GM13976 (cell line): ENCODE data around the gene TPM1.

ENCODE experiments used
- DNase-seq: peaks from one replicate; pipeline ENCODE4 v3.0.0; 2012; ENCODE audit warnings: low spot score
- CTCF ChIP-seq: IDR thresholded peaks from 2 replicates; pipeline ENCODE4 v1.5.1; 2012; ENCODE audit warnings: borderline replicate concordance, mild to moderate bottlenecking; ENCODE audit not compliant: insufficient read depth; ENCODE audit errors: extremely low read depth, missing control alignments, control extremely low read depth
- in situ Hi-C: fragments of 300-500 bp; cut with MboI; formaldehyde crosslinking; loops from one replicate; pipeline ENCODE4 v1.12.0; 2022; ENCODE audit warnings: low sequenced_read_pairs, mixed read lengths, inconsistent platforms; ENCODE audit not compliant: unreplicated experiment

The TPM1 gene

GRCh38 chr15:63038926-63039673 lies 3.4 kb upstream of the TPM1 start:
- DNase-seq: no peak
- in situ Hi-C loops: no loop called here
- no peak for TF ChIP-seq CTCF

- TF ChIP-seq CTCF: no peak
- DNase-seq: no peak
- in situ Hi-C loops: no loop called here
Measured at GRCh38 chr15:63039811-63040210, 2.7 kb upstream of the TPM1 start.

- TF ChIP-seq CTCF: no peak
- in situ Hi-C loops: no loop called here
- DNase-seq: no peak
Measured at GRCh38 chr15:63040509-63040908, 2.0 kb upstream of the TPM1 start.

GRCh38 chr15:63040954-63041353 lies 1.6 kb upstream of the TPM1 start:
- DNase-seq: no peak
- in situ Hi-C loops: no loop called here

GRCh38 chr15:63041402-63041973 lies 1.1 kb upstream of the TPM1 start:
- DNase-seq: no peak
- in situ Hi-C loops: no loop called here
- no peak for TF ChIP-seq CTCF

More at GRCh38 chr15:63040954-63041353, 1.6 kb upstream of the TPM1 start:
- no peak for TF ChIP-seq CTCF

- in situ Hi-C loops: no loop called here
- TF ChIP-seq CTCF: no peak
- peak; percentile 41 for DNase-seq
Measured at GRCh38 chr15:63042877-63043334, 359 bp downstream of the TPM1 start.
